ENCODE measurements around the gene ATP6AP1.

Gene ATP6AP1

DNA sequence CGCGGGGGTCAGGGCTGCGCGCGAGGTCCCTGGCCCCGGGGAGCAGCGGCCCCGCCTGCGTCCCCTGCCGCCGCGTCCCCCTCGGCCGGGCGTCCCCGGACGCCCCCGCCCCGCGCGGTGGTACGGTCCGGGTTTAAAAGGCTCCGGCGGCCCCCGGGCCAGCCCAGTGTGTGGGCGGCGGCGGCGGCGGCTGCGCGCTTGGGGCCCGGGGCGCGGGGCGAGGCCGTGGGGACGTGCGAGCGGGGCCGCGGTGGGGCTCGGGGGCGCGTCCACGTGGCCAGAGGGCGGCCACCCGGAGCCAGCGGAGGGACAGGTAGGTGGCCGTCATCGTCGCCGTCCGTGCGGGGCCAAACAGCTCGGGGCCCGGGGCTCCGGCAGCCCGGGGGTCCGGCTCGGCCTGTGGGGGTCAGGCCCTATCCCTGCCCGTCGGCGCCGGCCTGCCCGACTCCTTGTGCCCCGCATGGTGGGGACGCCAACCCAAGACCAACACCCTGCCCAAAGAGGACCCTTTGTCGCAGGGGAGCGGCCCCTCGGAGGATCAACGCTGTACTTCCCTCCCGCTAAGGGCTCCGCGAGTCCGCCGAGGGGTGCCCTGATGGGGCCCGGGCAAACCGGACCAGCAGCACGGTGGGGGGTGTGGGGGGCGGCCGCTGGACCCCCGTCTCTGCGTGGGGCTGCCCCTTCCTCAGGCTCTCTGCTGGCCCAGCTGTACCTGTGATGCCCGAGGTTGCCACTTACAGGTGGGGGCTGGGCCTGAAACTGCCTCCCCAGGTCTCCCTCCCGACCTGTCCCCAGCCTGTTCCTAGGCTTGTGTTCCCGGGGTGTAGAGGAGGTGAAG, 29.9 kb downstream of the ATP6AP1 start, which contains the start of gene PLXNA3:
Gene PLXNA3, plus strand, starts transcription at position 166 of the 838 bp plus-strand sequence. CDS start 1,903 bp downstream, outside the sequence.
- TF ChIP-seq, protein P1, sequence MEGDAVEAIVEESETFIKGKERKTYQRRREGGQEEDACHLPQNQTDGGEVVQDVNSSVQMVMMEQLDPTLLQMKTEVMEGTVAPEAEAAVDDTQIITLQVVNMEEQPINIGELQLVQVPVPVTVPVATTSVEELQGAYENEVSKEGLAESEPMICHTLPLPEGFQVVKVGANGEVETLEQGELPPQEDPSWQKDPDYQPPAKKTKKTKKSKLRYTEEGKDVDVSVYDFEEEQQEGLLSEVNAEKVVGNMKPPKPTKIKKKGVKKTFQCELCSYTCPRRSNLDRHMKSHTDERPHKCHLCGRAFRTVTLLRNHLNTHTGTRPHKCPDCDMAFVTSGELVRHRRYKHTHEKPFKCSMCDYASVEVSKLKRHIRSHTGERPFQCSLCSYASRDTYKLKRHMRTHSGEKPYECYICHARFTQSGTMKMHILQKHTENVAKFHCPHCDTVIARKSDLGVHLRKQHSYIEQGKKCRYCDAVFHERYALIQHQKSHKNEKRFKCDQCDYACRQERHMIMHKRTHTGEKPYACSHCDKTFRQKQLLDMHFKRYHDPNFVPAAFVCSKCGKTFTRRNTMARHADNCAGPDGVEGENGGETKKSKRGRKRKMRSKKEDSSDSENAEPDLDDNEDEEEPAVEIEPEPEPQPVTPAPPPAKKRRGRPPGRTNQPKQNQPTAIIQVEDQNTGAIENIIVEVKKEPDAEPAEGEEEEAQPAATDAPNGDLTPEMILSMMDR (IDR thresholded peaks at IDR 0.05; ENCODE audit: low read depth, low read length, missing control alignments), result no peak
- no peak for DNase-seq (ENCODE audit: low read depth)
- in situ Hi-C loops (cut with HindIII; ENCODE audit: low sequenced_read_pairs), result no loop called here
- peak within 1 kb of the TSS; percentile 69 for H3K4me3 ChIP-seq (ENCODE audit: low read depth, low read length)

DNA sequence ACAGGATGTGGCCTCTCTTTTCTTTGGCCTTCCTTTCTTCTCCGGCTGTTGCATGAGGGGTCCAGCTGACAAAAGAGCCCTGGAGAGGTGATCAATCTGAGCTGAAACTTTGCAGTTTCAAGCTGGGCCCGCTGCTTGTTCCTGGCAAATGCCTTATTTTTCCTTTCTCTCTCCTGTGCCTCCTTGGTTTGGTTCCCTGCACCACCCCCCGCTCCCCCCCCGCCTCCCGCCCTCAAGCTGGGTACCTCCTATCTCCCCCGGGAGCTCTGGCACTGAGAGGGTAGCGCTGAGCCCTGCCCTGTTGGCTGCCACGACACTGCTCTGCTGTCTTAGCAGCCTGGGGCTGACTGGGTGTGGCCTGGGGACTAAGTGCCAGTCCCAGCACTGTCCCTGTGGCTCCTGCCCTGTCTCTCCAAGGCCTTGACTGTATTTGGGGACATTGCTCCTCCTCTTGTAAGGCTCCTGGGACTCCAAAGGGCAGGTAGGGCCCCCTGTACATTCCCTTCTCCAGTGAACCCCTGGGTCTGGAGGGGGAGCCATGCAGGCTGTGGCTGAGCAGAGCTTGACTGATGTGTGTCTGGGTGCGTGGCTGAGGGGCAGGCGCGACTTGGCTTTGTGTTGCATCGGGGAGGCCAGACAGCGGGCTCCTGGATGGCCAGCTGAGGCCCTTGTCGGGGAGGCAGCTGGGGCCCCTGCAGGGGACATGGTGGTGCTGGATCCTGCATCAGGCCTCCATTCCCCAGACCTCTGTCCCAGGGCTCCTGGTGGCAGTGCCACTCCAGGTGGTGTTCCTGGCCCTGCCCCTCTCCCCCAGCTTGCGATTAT, 30.7 kb downstream of the ATP6AP1 start:
- peak overlapping the region; percentile 69 for H3K4me3 ChIP-seq (ENCODE audit: low read depth, low read length)
- in situ Hi-C loops (cut with HindIII; ENCODE audit: low sequenced_read_pairs), result no loop called here
- TF ChIP-seq, protein P1 (IDR thresholded peaks at IDR 0.05; ENCODE audit: low read depth, low read length, missing control alignments), result no peak
- no peak for DNase-seq (ENCODE audit: low read depth)

DNA sequence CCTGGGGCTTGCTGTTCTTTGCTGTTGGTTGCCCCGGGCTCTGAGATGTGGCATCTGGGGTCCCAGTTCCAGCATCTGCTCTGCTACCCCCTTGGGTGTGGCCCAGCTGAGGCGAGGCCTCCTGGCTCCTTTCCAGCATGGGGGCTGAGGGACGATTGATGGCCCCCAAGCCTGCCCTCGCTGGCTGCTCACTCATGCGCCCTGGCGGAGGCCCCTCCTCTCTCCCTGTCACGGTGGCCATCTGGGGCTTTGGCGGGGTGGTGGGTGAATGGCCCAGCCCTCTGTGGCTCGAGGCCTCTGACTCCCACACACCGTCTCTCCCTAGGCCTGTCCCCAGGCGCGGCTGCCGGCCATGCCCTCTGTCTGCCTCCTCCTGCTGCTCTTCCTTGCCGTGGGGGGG, 31.4 kb downstream of the ATP6AP1 start:
- peak overlapping the region; percentile 69 for H3K4me3 ChIP-seq (ENCODE audit: low read depth, low read length)
- DNase-seq (ENCODE audit: low read depth), result no peak
- TF ChIP-seq, protein P1 (IDR thresholded peaks at IDR 0.05; ENCODE audit: low read depth, low read length, missing control alignments), result no peak
- in situ Hi-C loops (cut with HindIII; ENCODE audit: low sequenced_read_pairs), result no loop called here

DNA sequence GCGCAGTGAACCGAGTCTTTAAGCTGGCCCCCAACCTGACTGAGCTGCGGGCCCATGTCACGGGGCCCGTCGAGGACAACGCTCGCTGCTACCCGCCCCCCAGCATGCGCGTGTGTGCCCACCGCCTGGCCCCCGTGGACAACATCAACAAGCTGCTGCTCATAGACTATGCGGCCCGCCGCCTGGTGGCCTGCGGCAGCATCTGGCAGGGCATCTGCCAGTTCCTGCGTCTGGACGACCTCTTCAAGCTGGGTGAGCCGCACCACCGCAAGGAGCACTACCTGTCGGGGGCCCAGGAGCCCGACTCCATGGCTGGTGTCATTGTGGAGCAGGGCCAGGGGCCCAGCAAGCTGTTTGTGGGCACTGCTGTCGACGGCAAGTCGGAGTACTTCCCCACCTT, 31.8 kb downstream of the ATP6AP1 start:
- H3K4me3 ChIP-seq (ENCODE audit: low read depth, low read length), result peak overlapping the region; percentile 69
- no peak for DNase-seq (ENCODE audit: low read depth)
- in situ Hi-C loops (cut with HindIII; ENCODE audit: low sequenced_read_pairs), result no loop called here
- TF ChIP-seq, protein P1 (IDR thresholded peaks at IDR 0.05; ENCODE audit: low read depth, low read length, missing control alignments), result peak; percentile 23

DNA sequence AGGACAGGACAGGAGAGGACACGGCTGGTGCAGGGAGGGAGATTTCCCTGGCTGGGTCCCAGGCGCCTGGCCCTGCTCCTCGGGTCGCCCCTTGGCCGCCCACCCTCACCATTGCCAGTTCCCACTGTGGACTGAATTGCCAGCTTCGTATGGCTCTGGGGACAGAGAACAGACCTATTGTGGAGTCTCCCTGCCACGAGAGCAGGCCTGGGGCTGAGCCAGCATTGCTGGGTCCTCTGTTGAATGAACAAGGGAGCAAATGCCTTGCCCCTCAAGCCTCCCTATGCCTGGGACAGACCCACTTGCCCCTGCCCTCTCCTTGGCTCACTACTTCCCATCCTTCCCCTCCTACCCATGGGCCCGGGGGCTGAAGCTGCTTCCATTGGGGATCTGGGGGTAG, 33.9 kb downstream of the ATP6AP1 start:
- no peak for DNase-seq (ENCODE audit: low read depth)
- no peak overlapping the region for H3K4me3 ChIP-seq (ENCODE audit: low read depth, low read length)
- TF ChIP-seq, protein P1 (IDR thresholded peaks at IDR 0.05; ENCODE audit: low read depth, low read length, missing control alignments), result no peak
- in situ Hi-C loops (cut with HindIII; ENCODE audit: low sequenced_read_pairs), result no loop called here

DNA sequence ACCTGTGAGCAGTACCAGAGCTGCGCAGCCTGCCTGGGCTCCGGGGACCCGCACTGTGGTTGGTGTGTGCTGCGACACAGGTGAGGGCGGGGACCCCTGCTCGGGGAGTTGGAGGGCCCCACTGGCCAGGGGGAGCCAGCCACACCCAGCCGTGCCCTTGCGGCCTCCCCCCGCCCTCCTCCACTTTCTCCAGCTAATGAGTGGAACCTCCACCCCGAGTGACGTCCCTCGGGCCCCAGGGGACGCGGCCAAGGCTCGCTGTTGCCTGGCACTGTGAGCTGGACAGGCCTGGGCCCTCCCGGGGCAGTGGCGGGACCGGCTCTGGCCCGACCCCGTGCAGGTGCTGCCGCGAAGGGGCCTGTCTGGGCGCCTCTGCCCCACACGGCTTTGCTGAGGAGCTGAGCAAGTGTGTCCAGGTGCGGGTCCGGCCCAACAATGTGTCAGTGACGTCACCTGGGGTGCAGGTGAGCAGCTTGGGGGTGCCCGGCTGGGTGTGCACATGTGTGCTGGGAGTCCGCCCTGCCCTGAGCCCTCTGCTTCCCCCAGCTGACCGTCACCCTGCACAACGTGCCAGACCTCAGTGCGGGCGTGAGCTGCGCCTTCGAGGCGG, 35.2 kb downstream of the ATP6AP1 start:
- H3K4me3 ChIP-seq (ENCODE audit: low read depth, low read length), result no peak overlapping the region
- TF ChIP-seq, protein P1 (IDR thresholded peaks at IDR 0.05; ENCODE audit: low read depth, low read length, missing control alignments), result no peak
- no peak for DNase-seq (ENCODE audit: low read depth)
- in situ Hi-C loops (cut with HindIII; ENCODE audit: low sequenced_read_pairs), result no loop called here
